ENCODE results near the gene CNTFR.
"Not testable (repeated sequence)": the region's sequence is repeated elsewhere in the genome, so short reads cannot be mapped to it uniquely, and the experiment has no call there.

Gene CNTFR

GRCh38 chr9:34554211-34555001 is 35.1 kb downstream of the CNTFR start:
- no peak for DNase-seq

- no peak for DNase-seq
Observed at GRCh38 chr9:34553511-34554021, 36.0 kb downstream of the CNTFR start.

GRCh38 chr9:34552986-34553385 is 36.5 kb downstream of the CNTFR start:
- DNase-seq = no peak

- no peak for DNase-seq
Observed at GRCh38 chr9:34552606-34552981, 36.9 kb downstream of the CNTFR start.

- DNase-seq = no peak
Observed at GRCh38 chr9:34551751-34552605, 37.5 kb downstream of the CNTFR start.

GRCh38 chr9:34550681-34551270 is 38.7 kb downstream of the CNTFR start:
- DNase-seq = no peak

- no peak for DNase-seq
Observed at GRCh38 chr9:34550016-34550680, 39.4 kb downstream of the CNTFR start.

- no peak for DNase-seq
Observed at GRCh38 chr9:34549407-34549732, 40.2 kb downstream of the CNTFR start.

- DNase-seq = peak; percentile 18
Observed at GRCh38 chr9:34547960-34548611, 41.4 kb downstream of the CNTFR start.

GRCh38 chr9:34546834-34547827 is 42.4 kb downstream of the CNTFR start:
- peak; percentile 39 for DNase-seq

GRCh38 chr9:34546102-34546833 is 43.3 kb downstream of the CNTFR start:
- DNase-seq = no peak

- DNase-seq = no peak
Observed at GRCh38 chr9:34545497-34545896, 44.0 kb downstream of the CNTFR start.

GRCh38 chr9:34544035-34544434 is 45.5 kb downstream of the CNTFR start:
- no peak for DNase-seq

- DNase-seq = no peak
Observed at GRCh38 chr9:34541540-34541939, 48.0 kb downstream of the CNTFR start.

- DNase-seq = no peak
Observed at GRCh38 chr9:34540827-34541226, 48.7 kb downstream of the CNTFR start.

GRCh38 chr9:34536685-34537084 is 52.8 kb downstream of the CNTFR start:
- DNase-seq = no peak

- DNase-seq = not testable (repeated sequence)
Observed at GRCh38 chr9:34532041-34532440, 57.5 kb downstream of the CNTFR start.

- no peak for DNase-seq
Observed at GRCh38 chr9:34526026-34526425, 63.5 kb downstream of the CNTFR start.

- DNase-seq = no peak
Observed at GRCh38 chr9:34524349-34524748, 65.2 kb downstream of the CNTFR start.

- peak; percentile 94 for DNase-seq
Observed at GRCh38 chr9:34522971-34523797, 66.3 kb downstream of the CNTFR start, which contains the start of gene ENHO. ENHO (minus strand) TSS chr9:34522990; CDS start chr9:34521695, 1,295 bp downstream.

Measured in CD4-positive, alpha-beta T cell treated with Interleukin-17A for 1 hour (primary cell).